GM18868 (cell line): ENCODE measurements around the gene OR2AE1.
"Not testable (repeated sequence)": the region's sequence is repeated elsewhere in the genome, so short reads cannot be mapped to it uniquely, and the experiment has no call there.

Experiments used
- ATAC-seq: cut with Tn5 transposase; IDR thresholded peaks from one replicate; pipeline ENCODE4 v1.9.1; 2021; ENCODE audit warnings: mild to moderate bottlenecking, moderate library complexity; ENCODE audit not compliant: unreplicated experiment

OR2AE1 gene

GRCh38 chr7:99876933-99877332 lies at the start of gene OR2AE1:
Gene OR2AE1, minus strand, starts transcription at chr7:99877033. Its CDS starts 0 bp downstream, at chr7:99877033.
- no peak for ATAC-seq

GRCh38 chr7:99926321-99926720 lies 49.5 kb upstream of the OR2AE1 start:
- no peak for ATAC-seq

- no peak for ATAC-seq
These were observed 46.4 kb upstream of the OR2AE1 start for GRCh38 chr7:99923200-99923599.

GRCh38 chr7:99920149-99920548 lies 43.3 kb upstream of the OR2AE1 start:
- ATAC-seq: no peak

GRCh38 chr7:99919814-99920112 lies 42.9 kb upstream of the OR2AE1 start:
- ATAC-seq: no peak

GRCh38 chr7:99918959-99919813 lies 42.4 kb upstream of the OR2AE1 start, which contains the start of gene TRIM4:
Gene TRIM4, minus strand, starts transcription at chr7:99919530. Its CDS starts 129 bp downstream, at chr7:99919401.
- ATAC-seq: peak; percentile 97

- ATAC-seq: no peak
These were observed 34.1 kb upstream of the OR2AE1 start for GRCh38 chr7:99910976-99911375.

GRCh38 chr7:99901581-99901980 lies 24.7 kb upstream of the OR2AE1 start:
- ATAC-seq: no peak

GRCh38 chr7:99899830-99900519 lies 23.1 kb upstream of the OR2AE1 start:
- ATAC-seq: no peak

- no peak for ATAC-seq
These were observed 22.0 kb upstream of the OR2AE1 start for GRCh38 chr7:99898836-99899235.

- no peak for ATAC-seq
These were observed 21.2 kb upstream of the OR2AE1 start for GRCh38 chr7:99898023-99898357.

GRCh38 chr7:99897322-99898022 lies 20.6 kb upstream of the OR2AE1 start:
- ATAC-seq: no peak

- ATAC-seq: no peak
These were observed 17.9 kb upstream of the OR2AE1 start for GRCh38 chr7:99894738-99895137.

GRCh38 chr7:99893280-99893679 lies 16.4 kb upstream of the OR2AE1 start:
- ATAC-seq: no peak

GRCh38 chr7:99890348-99890747 lies 13.5 kb upstream of the OR2AE1 start:
- ATAC-seq: not testable (repeated sequence)

- ATAC-seq: not testable (repeated sequence)
These were observed 11.5 kb upstream of the OR2AE1 start for GRCh38 chr7:99888366-99888765.

- ATAC-seq: no peak
These were observed 4.5 kb upstream of the OR2AE1 start for GRCh38 chr7:99881370-99881769.

- no peak for ATAC-seq
These were observed 342 bp downstream of the OR2AE1 start for GRCh38 chr7:99876491-99876890.

- no peak for ATAC-seq
These were observed 8.6 kb downstream of the OR2AE1 start for GRCh38 chr7:99868246-99868645.

GRCh38 chr7:99867477-99867876 lies 9.4 kb downstream of the OR2AE1 start:
- ATAC-seq: not testable (repeated sequence)

GRCh38 chr7:99863847-99864440 lies 12.9 kb downstream of the OR2AE1 start:
- no peak for ATAC-seq
